SK-N-SH (cell line): ENCODE measurements around the gene RGMA. TPM values are rescaled to one million over a fixed set of nuclear protein-coding genes. Genes with fewer than 3 reads are reported as not detected.

Experiments
- CTCF ChIA-PET: fragments of 300-600, 350-600 bp; formaldehyde crosslinking; extraction: SDS; loops from one replicate; lab custom pipeline; 2021; lab: Yijun Ruan, JAX
- POLR2A ChIA-PET: fragments of 350-600 bp; sonication (Branson Sonifier 250); formaldehyde crosslinking; extraction: SDS; loops from one replicate; lab custom pipeline; 2020; ENCODE audit warnings: antibody characterized with exemption, inconsistent platforms; lab: Yijun Ruan, JAX
- DNase-seq: peaks from one replicate; pipeline ENCODE4 v3.0.0; 2012
- H2AFZ ChIP-seq: fragments of 200-600 bp; sonication (generic); 2 replicates; pipeline ENCODE4 v1.8.1; 2016; ENCODE audit warnings: antibody characterized with exemption, mild to moderate bottlenecking, low read depth
- H3F3A ChIP-seq: fragments of 200-600 bp; sonication (generic); replicated peaks from 2 replicates; pipeline ENCODE3; 2016; ENCODE audit warnings: antibody characterized with exemption, mild to moderate bottlenecking; ENCODE audit not compliant: insufficient read depth
- H3K27ac ChIP-seq, 2 experiments: fragments of 200-500 bp in 1 of 2; fragments of 200-600 bp in 1 of 2; sonication (Bioruptor generic) in 1 of 2; sonication (generic), shearing (Covaris generic) in 1 of 2; 2 replicates each; pipeline versions ENCODE4 v1.5.1 to v1.6.1; 2014 to 2016; ENCODE audit warnings: low read depth in 2 of 2, inconsistent platforms in 1 of 2, low read length in 1 of 2, mild to moderate bottlenecking in 1 of 2, mixed read lengths in 1 of 2
- H3K27me3 ChIP-seq: fragments of 200-600 bp; sonication (generic), shearing (Covaris generic); 2 replicates; pipeline ENCODE4 v1.6.1; 2016; ENCODE audit warnings: mixed run types; ENCODE audit not compliant: insufficient read depth
- H3K36me3 ChIP-seq, 2 experiments: fragments of 200-500 bp in 1 of 2; fragments of 200-600 bp in 1 of 2; sonication (Bioruptor generic) in 1 of 2; sonication (generic) in 1 of 2; replicated peaks in 1 of 2; 2 replicates each; pipeline versions ENCODE3 to v1.5.1; 2014 to 2016; ENCODE audit warnings: low read length in 1 of 2, mild to moderate bottlenecking in 1 of 2; ENCODE audit not compliant: insufficient read depth in 2 of 2, control insufficient read depth in 1 of 2
- H3K4me1 ChIP-seq, 2 experiments: fragments of 200-500 bp in 1 of 2; fragments of 200-600 bp in 1 of 2; sonication (Bioruptor generic) in 1 of 2; sonication (generic), shearing (Covaris generic) in 1 of 2; 2 replicates each; pipeline versions ENCODE4 v1.5.1 to v1.6.1; 2014 to 2016; ENCODE audit warnings: low read depth in 1 of 2, low read length in 1 of 2, mixed run types in 1 of 2; ENCODE audit not compliant: insufficient read depth in 2 of 2, control insufficient read depth in 1 of 2
- H3K4me2 ChIP-seq: fragments of 200-600 bp; sonication (generic), shearing (Covaris generic); 2 replicates; pipeline ENCODE4 v1.6.1; 2017; ENCODE audit warnings: mixed run types
- H3K4me3 ChIP-seq, 2 experiments: fragments of 200-500 bp in 1 of 2; fragments of 200-600 bp in 1 of 2; sonication (Bioruptor generic) in 1 of 2; sonication (generic), shearing (Covaris generic) in 1 of 2; 2 replicates each; pipeline versions ENCODE4 v1.5.1 to v1.8.1; 2014 to 2016; ENCODE audit warnings: low read depth in 2 of 2, inconsistent platforms in 1 of 2, low read length in 1 of 2, mild to moderate bottlenecking in 1 of 2, mixed read lengths in 1 of 2, moderate library complexity in 1 of 2
- H3K79me2 ChIP-seq: fragments of 200-600 bp; sonication (generic); 2 replicates; pipeline ENCODE4 v1.8.1; 2017; ENCODE audit warnings: mild to moderate bottlenecking; ENCODE audit not compliant: insufficient read depth
- H3K9ac ChIP-seq: fragments of 200-600 bp; sonication (generic); 2 replicates; pipeline ENCODE4 v1.6.1; 2017; ENCODE audit warnings: mixed run types
- H3K9me2 ChIP-seq: fragments of 200-600 bp; sonication (generic); 2 replicates; pipeline ENCODE4 v1.6.1; 2017; ENCODE audit warnings: mixed run types
- H3K9me3 ChIP-seq: fragments of 200-600 bp; sonication (generic); 2 replicates; pipeline ENCODE4 v1.6.1; 2017; ENCODE audit warnings: mixed run types, mild to moderate bottlenecking, moderate library complexity
- H4K20me1 ChIP-seq: fragments of 200-600 bp; sonication (generic); 2 replicates; pipeline ENCODE4 v1.6.1; 2017; ENCODE audit warnings: mild to moderate bottlenecking, mixed run types; ENCODE audit not compliant: insufficient read depth
- CHD2 ChIP-seq: fragments of 150-350 bp; IDR thresholded peaks from 2 replicates; pipeline ENCODE4 v1.6.1; 2018; ENCODE audit warnings: low read length; ENCODE audit not compliant: partially characterized antibody
- CTCF ChIP-seq: fragments of 200-600 bp; sonication (generic); IDR thresholded peaks from 2 replicates; pipeline ENCODE4 v1.6.1; 2017; ENCODE audit warnings: antibody characterized with exemption, mild to moderate bottlenecking, moderate library complexity
- ELF1 ChIP-seq: IDR thresholded peaks from 2 replicates; pipeline ENCODE4 v1.4.0; 2012
- FOXM1 ChIP-seq: IDR thresholded peaks from 2 replicates; pipeline ENCODE4 v1.4.0; 2012; ENCODE audit warnings: low read depth, mild to moderate bottlenecking
- GABPA ChIP-seq: IDR thresholded peaks from 2 replicates; pipeline ENCODE4 v1.4.0; 2012; ENCODE audit warnings: low read depth, mild to moderate bottlenecking
- GATA2 ChIP-seq: sonication (generic); formaldehyde crosslinking; IDR thresholded peaks from 2 replicates; pipeline ENCODE4 v1.5.0; 2020; ENCODE audit warnings: mild to moderate bottlenecking, missing genetic modification reagents
- JUND ChIP-seq: IDR thresholded peaks from 2 replicates; pipeline ENCODE4 v1.4.0; 2012
- MEF2A ChIP-seq: IDR thresholded peaks from 2 replicates; pipeline ENCODE4 v1.4.0; 2012; ENCODE audit warnings: low read depth, borderline replicate concordance
- NFIC ChIP-seq: IDR thresholded peaks from 2 replicates; pipeline ENCODE4 v1.4.0; 2012; ENCODE audit warnings: borderline replicate concordance
- NRF1 ChIP-seq: IDR thresholded peaks from 2 replicates; pipeline ENCODE4 v1.6.1; 2012; ENCODE audit warnings: low read depth, mild to moderate bottlenecking, low read length
- PBX3 ChIP-seq: IDR thresholded peaks from 2 replicates; pipeline ENCODE4; 2012
- POLR2AphosphoS5 ChIP-seq: IDR thresholded peaks from 2 replicates; pipeline ENCODE4 v1.6.1; 2012; ENCODE audit warnings: low read depth, low read length
- RCOR1 ChIP-seq: fragments of 150-350 bp; IDR thresholded peaks from 2 replicates; pipeline ENCODE4 v1.6.1; 2017; ENCODE audit warnings: antibody characterized with exemption, low read length
- REST ChIP-seq: IDR thresholded peaks from 2 replicates; pipeline ENCODE4 v1.6.1; 2012; ENCODE audit warnings: mild to moderate bottlenecking, low read depth, low read length, moderate library complexity
- RFX5 ChIP-seq: IDR thresholded peaks from 2 replicates; pipeline ENCODE4 v1.6.1; 2012; ENCODE audit warnings: mild to moderate bottlenecking, improper control_type of control experiment, low read length
- SIN3A ChIP-seq: IDR thresholded peaks from 2 replicates; pipeline ENCODE4 v1.6.1; 2012; ENCODE audit warnings: low read depth, mild to moderate bottlenecking, low read length, moderate library complexity, borderline replicate concordance
- TCF12 ChIP-seq: IDR thresholded peaks from 2 replicates; pipeline ENCODE4 v1.4.0; 2012
- USF2 ChIP-seq: fragments of 150-350 bp; IDR thresholded peaks from 2 replicates; pipeline ENCODE4 v1.6.1; 2017; ENCODE audit warnings: antibody characterized with exemption, low read length, low read depth, borderline replicate concordance
- YY1 ChIP-seq: IDR thresholded peaks from 2 replicates; pipeline ENCODE4 v1.4.0; 2012; ENCODE audit warnings: low read depth, mild to moderate bottlenecking
- WGBS: methylation state at CpG from one replicate; pipeline ENCODE4 v1.1.6; 2017; ENCODE audit warnings: low lambda C conversion rate; 5-methylcytosine and 5-hydroxymethylcytosine counted together
- polyA plus RNA-seq, 3 experiments: library from polyadenylated mRNA; depleted of rRNA; stranded (reverse); fragments of >200 nt; gene quantifications; 2 replicates each; pipeline ENCODE4 v1.2.3, GENCODE V29; 2012

The RGMA gene
- polyA plus RNA-seq, 1 of the 3 experiments (the other 2 are of a cell fraction): 1.5 TPM

- WGBS: 84% methylated on average over 10 of the region's 15 CpGs
- Histone ChIP-seq H3K9me3 (no peaks in the 10 kb centered on the region), H3K4me1 (no peaks in the 10 kb centered on the region), H4K20me1 (no peaks in the 10 kb centered on the region), H3K4me3 (no peak overlapping the region), H3K9me2 (no peaks in the 10 kb centered on the region), H3K36me3 (no peaks in the 10 kb centered on the region), H3K9ac (no peak overlapping the region), H3K27me3 (no peaks in the 10 kb centered on the region), H3K27ac (no peak overlapping the region), H2AFZ (no peak overlapping the region), H3K79me2 (no peaks in the 10 kb centered on the region), H3K4me2 (no peak overlapping the region)
- CTCF ChIA-PET: interaction anchor here (1.0 to 1.1 kb wide), 3 partner anchors 20 to 38 kb away, joined by 3 to 4 read pairs (median 4); no protein-coding TSS in a partner anchor
- no peak for TF ChIP-seq MEF2A
- TF ChIP-seq GABPA: no peak
- no peak for TF ChIP-seq YY1
- no peak for TF ChIP-seq JUND
- TF ChIP-seq SIN3A: no peak
- no peak for TF ChIP-seq RFX5
- TF ChIP-seq TCF12: no peak
- TF ChIP-seq POLR2AphosphoS5: no peak
- no peak for TF ChIP-seq ELF1
- no peak for TF ChIP-seq REST
- TF ChIP-seq NFIC: no peak
- TF ChIP-seq USF2: no peak
- no peak for TF ChIP-seq FOXM1
- no peak for TF ChIP-seq NRF1
- TF ChIP-seq RCOR1: no peak
- TF ChIP-seq CTCF: no peak
- TF ChIP-seq PBX3: no peak
- TF ChIP-seq CHD2: no peak
- TF ChIP-seq GATA2 (CRISPR knock-in tag): no peak
- TF ChIP-seq, all 33 proteins: peak for 0
- POLR2A ChIA-PET: no interaction called here
- no peaks in the 10 kb centered on the region for H3F3A ChIP-seq
- DNase-seq: no peak
These were observed 39.0 kb downstream of the RGMA start for GRCh38 chr15:93049914-93050578.
